KOPT-K1 (cell line): ENCODE measurements around the gene EXD2.
"Not testable (repeated sequence)": the region's sequence is repeated elsewhere in the genome, so short reads cannot be mapped to it uniquely, and the experiment has no call there.

Source experiments
- H3K27ac ChIP-seq: fragments of 200-600 bp; sonication (generic); 2 replicates; pipeline ENCODE4 v1.5.1; 2016; ENCODE audit warnings: antibody characterized with exemption, mild to moderate bottlenecking, low read depth, low read length; ENCODE audit not compliant: poor library complexity, severe bottlenecking
- H3K36me3 ChIP-seq: fragments of 200-600 bp; sonication (generic); 2 replicates; pipeline ENCODE4 v1.5.1; 2017; ENCODE audit warnings: antibody characterized with exemption, mild to moderate bottlenecking, low read length, moderate library complexity; ENCODE audit not compliant: insufficient read depth
- H3K9me3 ChIP-seq: fragments of 200-600 bp; sonication (generic); 2 replicates; pipeline ENCODE4 v1.5.1; 2017; ENCODE audit warnings: antibody characterized with exemption, low read length, mild to moderate bottlenecking; ENCODE audit not compliant: insufficient read depth, poor library complexity, severe bottlenecking

EXD2 gene

GRCh38 chr14:69270795-69271708 lies 79.8 kb downstream of the EXD2 start:
- Histone ChIP-seq H3K27ac (no peak overlapping the region), H3K9me3 (no peaks in the 10 kb centered on the region), H3K36me3 (no peaks in the 10 kb centered on the region)

DNA sequence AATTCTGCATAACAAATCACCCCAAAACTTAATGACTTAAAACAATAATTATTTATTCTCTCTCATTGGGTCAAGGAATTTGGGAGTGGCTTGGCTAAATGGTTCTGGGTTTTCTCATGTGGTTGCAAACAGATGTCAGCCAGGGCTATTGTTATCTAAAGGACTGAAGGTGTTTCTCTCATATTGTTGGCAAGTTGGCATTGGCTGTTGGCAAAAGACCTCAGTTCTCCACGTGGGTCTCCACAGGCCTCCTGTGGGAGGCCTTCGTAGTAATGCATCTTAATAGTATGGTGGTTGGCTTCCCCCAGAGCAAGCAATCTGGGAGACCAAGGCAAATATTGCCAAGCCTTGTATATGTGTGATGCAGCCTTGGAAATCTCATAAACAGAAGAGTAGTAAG lies 83.0 kb downstream of the EXD2 start:
- Histone ChIP-seq H3K36me3 (no peaks in the 10 kb centered on the region), H3K27ac (no peak overlapping the region), H3K9me3 (no peaks in the 10 kb centered on the region)

DNA sequence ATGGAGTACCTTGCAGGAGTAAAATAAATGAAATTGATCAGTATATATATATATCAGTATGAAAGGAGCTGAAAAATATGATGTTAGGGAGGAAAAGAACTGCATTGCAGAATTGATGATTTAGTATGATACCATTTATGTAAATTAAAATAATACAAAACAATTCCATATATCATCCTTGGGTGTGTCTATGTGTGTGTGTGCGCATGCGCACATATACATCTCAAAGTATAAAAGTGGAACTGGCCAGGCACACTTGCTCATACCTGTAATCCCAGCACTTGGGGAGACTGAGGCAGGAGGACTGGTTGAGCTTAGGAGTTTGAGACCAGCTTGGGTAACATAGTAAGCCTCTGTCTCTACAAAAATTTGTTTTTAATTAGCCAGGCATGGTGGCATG lies 84.0 kb downstream of the EXD2 start:
- Histone ChIP-seq H3K9me3 (no peaks in the 10 kb centered on the region), H3K27ac (no peak overlapping the region), H3K36me3 (no peaks in the 10 kb centered on the region)

DNA sequence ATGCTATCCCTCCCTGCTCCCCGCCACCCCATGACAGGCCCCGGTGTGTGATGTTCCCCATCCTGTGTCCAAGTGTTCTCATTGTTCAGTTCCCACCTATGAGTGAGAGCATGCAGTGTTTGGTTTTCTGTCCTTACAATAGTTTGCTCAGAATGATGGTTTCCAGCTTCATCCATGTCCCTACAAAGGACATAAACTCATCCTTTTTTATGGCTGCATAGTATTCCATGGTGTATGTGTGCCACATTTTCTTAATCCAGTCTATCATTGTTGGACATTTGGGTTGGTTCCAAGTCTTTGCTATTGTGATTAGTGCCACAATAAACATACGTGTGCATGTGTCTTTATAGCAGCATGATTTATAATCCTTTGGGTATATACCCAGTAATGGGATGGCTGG lies 86.1 kb downstream of the EXD2 start:
- not testable (repeated sequence) for H3K36me3 ChIP-seq, H3K9me3 ChIP-seq, H3K27ac ChIP-seq

DNA sequence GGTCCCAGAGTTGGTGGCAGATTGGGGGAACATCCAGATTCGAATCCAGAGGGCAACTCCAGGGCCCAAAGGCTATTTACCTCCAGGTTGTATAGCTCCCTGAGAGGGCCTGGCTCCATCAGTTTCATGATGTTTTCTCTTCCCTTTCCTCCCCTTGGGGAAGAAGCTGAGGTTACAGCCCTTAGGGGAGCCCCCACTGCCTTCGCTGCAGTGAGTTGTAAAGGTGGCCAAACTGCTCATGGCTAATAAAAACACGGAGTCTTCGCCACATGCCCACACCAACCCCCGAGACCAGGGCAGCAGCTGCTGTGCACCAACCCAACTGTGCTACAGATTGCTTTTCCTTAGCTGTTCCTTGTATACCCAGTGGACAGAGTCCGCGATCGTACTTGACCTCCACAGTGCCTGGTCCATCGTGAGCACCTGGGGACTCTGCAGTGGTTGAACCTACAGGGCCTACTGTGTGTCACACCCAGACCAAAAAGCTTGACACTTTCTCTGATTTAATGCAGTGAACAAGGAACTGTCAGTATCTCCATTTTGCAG lies 89.5 kb downstream of the EXD2 start:
- H3K27ac ChIP-seq, result no peak overlapping the region
- H3K36me3 ChIP-seq, result no peaks in the 10 kb centered on the region
- no peaks in the 10 kb centered on the region for H3K9me3 ChIP-seq

GRCh38 chr14:69281450-69282169 lies 90.3 kb downstream of the EXD2 start:
- Histone ChIP-seq H3K27ac (no peak overlapping the region), H3K9me3 (no peaks in the 10 kb centered on the region), H3K36me3 (no peaks in the 10 kb centered on the region)

DNA sequence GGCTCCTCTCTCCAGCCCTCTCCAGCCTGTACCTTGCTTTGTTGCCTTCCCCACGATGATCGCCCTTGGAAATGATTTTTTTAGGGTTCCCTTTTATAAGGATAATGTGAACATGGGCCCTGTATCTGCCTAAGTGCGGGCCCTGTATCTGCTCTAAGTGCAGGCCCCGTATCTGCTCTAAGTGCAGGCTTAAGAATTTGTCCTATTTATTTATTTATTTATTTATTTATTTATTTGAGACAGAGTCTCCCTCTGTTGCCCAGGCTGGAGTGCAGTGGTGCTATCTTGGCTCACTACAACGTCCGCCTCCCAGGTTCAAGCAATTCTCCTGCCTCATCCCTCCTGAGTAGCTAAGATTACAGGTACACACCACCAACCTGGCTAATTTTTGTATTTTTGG lies 91.2 kb downstream of the EXD2 start:
- no peak overlapping the region for H3K27ac ChIP-seq
- no peaks in the 10 kb centered on the region for H3K36me3 ChIP-seq
- H3K9me3 ChIP-seq, result no peaks in the 10 kb centered on the region

DNA sequence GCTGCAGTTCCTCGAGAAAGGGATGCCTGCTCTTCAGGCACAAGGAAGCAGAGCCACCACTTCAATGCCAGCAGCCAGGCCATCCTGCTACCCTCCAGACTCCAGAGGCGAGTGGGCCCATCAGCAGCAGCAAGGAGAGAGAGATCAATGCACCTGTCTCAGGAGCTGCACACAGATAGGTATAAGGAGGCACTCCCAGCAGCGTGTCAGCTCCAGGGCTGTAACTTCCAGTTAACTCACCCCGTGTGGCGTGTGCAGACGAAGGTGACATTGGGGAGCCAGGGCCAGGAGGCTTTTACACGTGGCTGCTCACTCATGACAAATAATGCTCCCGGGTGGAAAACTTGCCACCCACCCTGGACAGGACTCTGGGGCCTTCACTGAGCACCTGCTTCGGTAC lies 92.9 kb downstream of the EXD2 start:
- Histone ChIP-seq H3K36me3 (no peaks in the 10 kb centered on the region), H3K27ac (no peak overlapping the region), H3K9me3 (no peaks in the 10 kb centered on the region)

DNA sequence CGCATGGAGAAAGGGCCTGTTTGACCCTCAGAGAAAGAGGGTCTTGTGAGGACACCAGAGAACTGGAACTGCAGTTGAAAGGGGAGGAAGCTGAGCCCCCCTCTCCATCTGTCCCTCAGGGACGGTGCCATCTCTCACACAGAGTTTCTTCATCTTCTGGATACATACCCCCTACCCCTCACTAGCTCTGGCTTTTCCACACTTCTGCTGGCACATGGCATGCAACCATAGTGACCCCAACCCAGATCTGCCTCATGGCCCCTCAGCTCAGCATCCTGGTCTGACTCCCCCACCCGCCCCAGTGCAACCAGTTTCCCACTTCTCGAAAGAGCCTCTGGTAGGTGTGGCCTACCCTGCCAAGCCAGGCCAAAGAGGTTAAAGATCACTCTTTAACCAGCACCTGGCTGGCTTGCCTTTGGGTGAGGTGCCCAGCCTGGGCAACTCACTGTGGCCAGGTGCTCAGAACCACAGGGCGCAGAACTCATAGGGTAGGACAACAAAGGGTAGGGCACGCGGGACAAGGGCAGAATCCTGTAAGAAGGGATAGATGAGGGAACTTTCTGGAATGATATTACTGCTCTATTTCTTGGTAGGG lies 94.5 kb downstream of the EXD2 start:
- no peaks in the 10 kb centered on the region for H3K9me3 ChIP-seq
- H3K36me3 ChIP-seq, result no peaks in the 10 kb centered on the region
- H3K27ac ChIP-seq, result no peak overlapping the region

- H3K36me3 ChIP-seq, result no peaks in the 10 kb centered on the region
- H3K9me3 ChIP-seq, result no peaks in the 10 kb centered on the region
- no peak overlapping the region for H3K27ac ChIP-seq
These were observed 96.1 kb downstream of the EXD2 start for GRCh38 chr14:69287098-69288010.

- Histone ChIP-seq H3K9me3 (no peaks in the 10 kb centered on the region), H3K27ac (no peak overlapping the region), H3K36me3 (no peaks in the 10 kb centered on the region)
These were observed 96.9 kb downstream of the EXD2 start for GRCh38 chr14:69288011-69288771.

DNA sequence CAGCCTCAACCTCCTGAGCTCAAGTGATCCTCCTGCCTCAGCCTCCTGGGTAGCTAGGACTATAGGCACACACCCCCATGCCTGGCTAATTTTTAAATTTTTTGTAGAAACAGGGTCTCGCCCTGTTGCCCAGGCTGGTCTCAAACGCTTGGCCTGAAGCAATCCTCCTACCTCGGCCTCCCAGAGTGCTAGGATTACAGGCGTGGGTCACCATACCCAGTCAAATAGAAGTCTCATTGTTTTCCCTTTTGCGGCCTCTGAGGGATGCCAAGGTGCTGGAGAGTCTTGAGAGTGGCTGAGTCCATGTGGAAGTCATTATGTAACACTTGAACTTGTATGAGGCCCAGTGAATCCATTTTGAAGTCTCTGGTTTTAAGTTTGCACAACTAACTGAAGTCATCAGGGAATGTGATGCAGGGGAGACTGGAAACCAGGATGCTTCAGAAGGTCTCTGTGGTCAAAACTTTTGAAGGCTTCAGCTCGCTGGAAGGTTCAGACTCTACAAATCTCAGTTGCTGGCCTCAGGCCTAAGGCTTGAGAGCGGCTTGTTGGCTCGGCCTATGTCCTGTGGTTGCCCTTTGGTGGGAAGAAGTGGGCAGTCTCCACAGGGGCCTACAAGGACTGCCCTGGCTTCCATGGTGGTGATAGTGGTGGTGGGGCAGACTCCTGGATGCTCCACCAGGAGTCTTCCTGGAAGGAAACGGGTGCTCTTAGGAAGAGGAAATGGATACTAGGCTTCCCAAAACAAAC lies 97.8 kb downstream of the EXD2 start:
- Histone ChIP-seq H3K27ac (no peak overlapping the region), H3K9me3 (no peaks in the 10 kb centered on the region), H3K36me3 (no peaks in the 10 kb centered on the region)

DNA sequence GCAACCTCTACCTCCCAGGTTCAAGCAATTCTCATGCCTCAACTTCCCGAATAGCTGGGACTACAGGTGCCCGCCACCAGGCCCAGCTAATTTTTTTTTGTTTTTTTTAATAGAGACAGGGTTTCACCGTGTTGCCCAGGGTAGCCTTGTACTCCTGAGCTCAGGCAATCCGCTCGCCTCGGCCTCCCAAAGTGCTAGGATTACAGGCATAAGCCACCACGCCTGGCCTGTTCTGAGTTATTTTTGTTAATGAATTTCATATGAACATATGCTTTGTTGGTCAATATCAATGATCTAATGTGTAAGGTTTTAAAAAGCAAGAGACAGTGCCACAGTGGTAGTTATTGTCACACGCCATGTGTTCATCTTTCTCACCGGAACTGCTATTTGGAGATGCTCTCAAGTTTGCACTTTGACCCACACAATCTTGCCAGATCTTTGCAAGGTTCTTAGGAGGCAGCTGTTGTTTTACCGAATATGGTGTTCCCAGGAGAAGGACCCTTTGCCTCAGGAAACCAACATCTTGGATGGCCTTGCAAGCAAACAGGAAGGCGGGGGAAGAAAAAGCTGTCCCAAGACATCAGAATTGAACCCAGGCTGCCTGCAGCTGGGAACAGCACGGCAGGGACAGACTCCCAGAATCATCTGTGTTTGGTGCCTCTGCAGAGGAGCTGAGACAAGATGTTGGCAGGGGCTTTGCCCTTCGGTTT lies 98.7 kb downstream of the EXD2 start:
- H3K36me3 ChIP-seq, result no peaks in the 10 kb centered on the region
- no peaks in the 10 kb centered on the region for H3K9me3 ChIP-seq

More for the DNA sequence above, 98.7 kb downstream of the EXD2 start:
- H3K27ac ChIP-seq, result no peak overlapping the region
